Measurements from ENCODE around the gene FDCSP.

- TF ChIP-seq, protein P1, sequence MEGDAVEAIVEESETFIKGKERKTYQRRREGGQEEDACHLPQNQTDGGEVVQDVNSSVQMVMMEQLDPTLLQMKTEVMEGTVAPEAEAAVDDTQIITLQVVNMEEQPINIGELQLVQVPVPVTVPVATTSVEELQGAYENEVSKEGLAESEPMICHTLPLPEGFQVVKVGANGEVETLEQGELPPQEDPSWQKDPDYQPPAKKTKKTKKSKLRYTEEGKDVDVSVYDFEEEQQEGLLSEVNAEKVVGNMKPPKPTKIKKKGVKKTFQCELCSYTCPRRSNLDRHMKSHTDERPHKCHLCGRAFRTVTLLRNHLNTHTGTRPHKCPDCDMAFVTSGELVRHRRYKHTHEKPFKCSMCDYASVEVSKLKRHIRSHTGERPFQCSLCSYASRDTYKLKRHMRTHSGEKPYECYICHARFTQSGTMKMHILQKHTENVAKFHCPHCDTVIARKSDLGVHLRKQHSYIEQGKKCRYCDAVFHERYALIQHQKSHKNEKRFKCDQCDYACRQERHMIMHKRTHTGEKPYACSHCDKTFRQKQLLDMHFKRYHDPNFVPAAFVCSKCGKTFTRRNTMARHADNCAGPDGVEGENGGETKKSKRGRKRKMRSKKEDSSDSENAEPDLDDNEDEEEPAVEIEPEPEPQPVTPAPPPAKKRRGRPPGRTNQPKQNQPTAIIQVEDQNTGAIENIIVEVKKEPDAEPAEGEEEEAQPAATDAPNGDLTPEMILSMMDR (IDR thresholded peaks at IDR 0.05), result no peak
- TF ChIP-seq POLR2AphosphoS5 (IDR thresholded peaks at IDR 0.05; ENCODE audit: low read depth, low read length) (no peak), USF1 (IDR thresholded peaks at IDR 0.05; ENCODE audit: borderline replicate concordance, low read depth) (no peak), TAF1 (IDR thresholded peaks at IDR 0.05; ENCODE audit: borderline replicate concordance, low read depth, low read length) (no peak), RAD21 (IDR thresholded peaks at IDR 0.05; ENCODE audit: low read length) (no peak), SMC3 (IDR thresholded peaks at IDR 0.05; ENCODE audit: low read depth, low read length) (no peak)
- TF ChIP-seq, protein P2, sequence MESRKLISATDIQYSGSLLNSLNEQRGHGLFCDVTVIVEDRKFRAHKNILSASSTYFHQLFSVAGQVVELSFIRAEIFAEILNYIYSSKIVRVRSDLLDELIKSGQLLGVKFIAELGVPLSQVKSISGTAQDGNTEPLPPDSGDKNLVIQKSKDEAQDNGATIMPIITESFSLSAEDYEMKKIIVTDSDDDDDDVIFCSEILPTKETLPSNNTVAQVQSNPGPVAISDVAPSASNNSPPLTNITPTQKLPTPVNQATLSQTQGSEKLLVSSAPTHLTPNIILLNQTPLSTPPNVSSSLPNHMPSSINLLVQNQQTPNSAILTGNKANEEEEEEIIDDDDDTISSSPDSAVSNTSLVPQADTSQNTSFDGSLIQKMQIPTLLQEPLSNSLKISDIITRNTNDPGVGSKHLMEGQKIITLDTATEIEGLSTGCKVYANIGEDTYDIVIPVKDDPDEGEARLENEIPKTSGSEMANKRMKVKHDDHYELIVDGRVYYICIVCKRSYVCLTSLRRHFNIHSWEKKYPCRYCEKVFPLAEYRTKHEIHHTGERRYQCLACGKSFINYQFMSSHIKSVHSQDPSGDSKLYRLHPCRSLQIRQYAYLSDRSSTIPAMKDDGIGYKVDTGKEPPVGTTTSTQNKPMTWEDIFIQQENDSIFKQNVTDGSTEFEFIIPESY (IDR thresholded peaks at IDR 0.05; ENCODE audit: borderline replicate concordance, low read depth), result no peak
Observed at GRCh38 chr4:70179811-70180210, 46.1 kb upstream of the FDCSP start.

Data from SK-N-SH (cell line).